Measurements from ENCODE around the gene CENPT.

The CENPT gene

GRCh38 chr16:67833415-67834241 is 13.9 kb downstream of the CENPT start:
- peak overlapping the region; percentile 94 for H3K4me3 ChIP-seq (ENCODE audit: low read depth, low read length)
- TF ChIP-seq CTCF (IDR thresholded peaks at IDR 0.05; ENCODE audit: insufficient read depth, low read depth, low read length, missing control alignments), result no peak
- DNase-seq (ENCODE audit: low read depth), result peak; percentile 94

GRCh38 chr16:67833030-67833414 is 14.5 kb downstream of the CENPT start:
- peak overlapping the region; percentile 94 for H3K4me3 ChIP-seq (ENCODE audit: low read depth, low read length)
- DNase-seq (ENCODE audit: low read depth), result no peak
- no peak for TF ChIP-seq CTCF (IDR thresholded peaks at IDR 0.05; ENCODE audit: insufficient read depth, low read depth, low read length, missing control alignments)

- no peak for DNase-seq (ENCODE audit: low read depth)
- H3K4me3 ChIP-seq (ENCODE audit: low read depth, low read length), result no peak overlapping the region
- no peak for TF ChIP-seq CTCF (IDR thresholded peaks at IDR 0.05; ENCODE audit: insufficient read depth, low read depth, low read length, missing control alignments)
Observed at GRCh38 chr16:67828651-67829050, 18.8 kb downstream of the CENPT start.

GRCh38 chr16:67825906-67826305 is 21.6 kb downstream of the CENPT start:
- no peak for TF ChIP-seq CTCF (IDR thresholded peaks at IDR 0.05; ENCODE audit: insufficient read depth, low read depth, low read length, missing control alignments)
- DNase-seq (ENCODE audit: low read depth), result no peak
- H3K4me3 ChIP-seq (ENCODE audit: low read depth, low read length), result no peak overlapping the region

GRCh38 chr16:67825119-67825518 is 22.4 kb downstream of the CENPT start:
- H3K4me3 ChIP-seq (ENCODE audit: low read depth, low read length), result no peak overlapping the region
- DNase-seq (ENCODE audit: low read depth), result no peak
- no peak for TF ChIP-seq CTCF (IDR thresholded peaks at IDR 0.05; ENCODE audit: insufficient read depth, low read depth, low read length, missing control alignments)

GRCh38 chr16:67822511-67822910 is 25.0 kb downstream of the CENPT start:
- TF ChIP-seq CTCF (IDR thresholded peaks at IDR 0.05; ENCODE audit: insufficient read depth, low read depth, low read length, missing control alignments), result no peak
- H3K4me3 ChIP-seq (ENCODE audit: low read depth, low read length), result no peak overlapping the region
- DNase-seq (ENCODE audit: low read depth), result no peak
